H1 (cell line): ENCODE results near the gene SRPK3. TPM values are rescaled to one million over a fixed set of nuclear protein-coding genes. Genes with fewer than 3 reads are reported as not detected.

Experiments used
- CTCF ChIA-PET: fragments of 300-600 bp; sonication (Branson Sonifier 250); formaldehyde crosslinking; loops from one replicate; lab custom pipeline; 2021; ENCODE audit not compliant: partially characterized antibody; lab: Charles Lee
- POLR2A ChIA-PET: fragments of 300-600 bp; sonication (Branson Sonifier 250); formaldehyde crosslinking; loops from one replicate; lab custom pipeline; 2021; ENCODE audit warnings: inconsistent platforms; ENCODE audit not compliant: partially characterized antibody; lab: Charles Lee
- DNase-seq, 2 experiments: peaks; one replicate each; pipeline versions ENCODE4 v3.0.0 to v3.0.0-alpha.2; 2010 to 2022; ENCODE audit warnings: low spot score in 2 of 2, low read depth in 1 of 2, mixed read lengths in 1 of 2
- FAIRE-seq: peaks from 2 replicates; lab custom pipeline; 2011; peaks lifted over from hg19 to GRCh38; lab: Jason Lieb, UNC
- H2AFZ ChIP-seq: 2 replicates; pipeline ENCODE4 v1.8.1; 2012; ENCODE audit warnings: low read length, inconsistent platforms
- H2AK5ac ChIP-seq: 2 replicates; pipeline ENCODE4 v1.6.1; 2013; ENCODE audit warnings: low read depth, low read length
- H2BK120ac ChIP-seq: replicated peaks from 2 replicates; pipeline ENCODE3; 2013; ENCODE audit warnings: low read depth, low read length, inconsistent platforms
- H2BK12ac ChIP-seq: 2 replicates; pipeline ENCODE4 v1.6.1; 2013; ENCODE audit warnings: low read depth, low read length
- H2BK15ac ChIP-seq: 2 replicates; pipeline ENCODE4 v1.6.1; 2013; ENCODE audit warnings: low read length
- H2BK20ac ChIP-seq: 2 replicates; pipeline ENCODE4 v1.6.1; 2013; ENCODE audit warnings: low read length
- H2BK5ac ChIP-seq: 2 replicates; pipeline ENCODE4 v1.6.1; 2013; ENCODE audit warnings: low read depth, low read length
- H3K14ac ChIP-seq: 2 replicates; pipeline ENCODE4 v1.6.1; 2013; ENCODE audit warnings: inconsistent platforms; ENCODE audit not compliant: insufficient read length
- H3K18ac ChIP-seq: 2 replicates; pipeline ENCODE4 v1.6.1; 2013; ENCODE audit warnings: low read length; ENCODE audit errors: extremely low read depth
- H3K23ac ChIP-seq: 2 replicates; pipeline ENCODE4 v1.6.1; 2013; ENCODE audit warnings: inconsistent platforms; ENCODE audit not compliant: insufficient read length
- H3K23me2 ChIP-seq: 2 replicates; pipeline ENCODE4 v1.6.1; 2013; ENCODE audit warnings: low read depth, low read length
- H3K27ac ChIP-seq: 2 replicates; pipeline ENCODE4 v1.6.1; 2011; ENCODE audit warnings: low read depth, low read length, inconsistent platforms
- H3K27me3 ChIP-seq, 4 experiments: replicated peaks in 1 of 4; 1 replicate in 1 of 4; 2 replicates in 3 of 4; pipeline versions ENCODE4 v1.6.1 to v1.8.1; 2011 to 2013; ENCODE audit warnings: low read length in 3 of 4, mild to moderate bottlenecking in 3 of 4, inconsistent platforms in 2 of 4, mixed read lengths in 2 of 4, moderate library complexity in 1 of 4; ENCODE audit not compliant: control insufficient read depth in 3 of 4, insufficient read depth in 3 of 4; ENCODE audit errors: extremely low read depth in 1 of 4
- H3K36me3 ChIP-seq, 4 experiments: 2 replicates each; pipeline versions ENCODE4 v1.6.1 to v1.8.1; 2011 to 2013; ENCODE audit warnings: mild to moderate bottlenecking in 4 of 4, low read length in 3 of 4, moderate library complexity in 2 of 4, control low read depth in 1 of 4, inconsistent platforms in 1 of 4; ENCODE audit not compliant: insufficient read depth in 4 of 4, control insufficient read depth in 2 of 4
- H3K4ac ChIP-seq: replicated peaks from 2 replicates; pipeline ENCODE3; 2013; ENCODE audit warnings: low read length, low read depth, mixed read lengths, inconsistent platforms; ENCODE audit not compliant: insufficient read length
- H3K4me1 ChIP-seq, 4 experiments: replicated peaks in 1 of 4; 1 replicate in 1 of 4; 2 replicates in 3 of 4; pipeline versions ENCODE4 v1.6.1 to v1.8.1; 2011 to 2013; ENCODE audit warnings: low read length in 3 of 4, inconsistent platforms in 2 of 4, mixed read lengths in 1 of 4; ENCODE audit not compliant: insufficient read depth in 4 of 4, control insufficient read depth in 3 of 4
- H3K4me2 ChIP-seq, 2 experiments: 2 replicates each; pipeline versions ENCODE4 v1.6.1 to v1.8.1; 2011 to 2013; ENCODE audit warnings: low read depth in 2 of 2, low read length in 2 of 2, control low read depth in 1 of 2, inconsistent platforms in 1 of 2, mild to moderate bottlenecking in 1 of 2; ENCODE audit not compliant: insufficient read depth in 1 of 2
- H3K4me3 ChIP-seq, 4 experiments: fragments of 200-600, 300-600 bp in 1 of 4; sonication (generic), shearing (Covaris generic), sonication (Bioruptor Twin) in 1 of 4; 2 replicates each; pipeline versions ENCODE4 v1.5.1 to v1.8.1; 2011 to 2016; ENCODE audit warnings: low read length in 4 of 4, low read depth in 3 of 4, control low read depth in 2 of 4, inconsistent platforms in 2 of 4, mild to moderate bottlenecking in 2 of 4, mixed read lengths in 1 of 4, moderate library complexity in 1 of 4; ENCODE audit not compliant: insufficient read depth in 2 of 4; ENCODE audit errors: extremely low read depth in 1 of 4
- H3K56ac ChIP-seq: replicated peaks from 2 replicates; pipeline ENCODE3; 2013; ENCODE audit warnings: low read depth, mild to moderate bottlenecking, mixed read lengths, low read length, inconsistent platforms; ENCODE audit not compliant: insufficient read length
- H3K79me1 ChIP-seq: 2 replicates; pipeline ENCODE4 v1.6.1; 2013; ENCODE audit warnings: low read depth, low read length, control low read depth
- H3K79me2 ChIP-seq, 2 experiments: 2 replicates each; pipeline versions ENCODE4 v1.6.1 to v1.8.1; 2012 to 2013; ENCODE audit warnings: low read length in 2 of 2, mild to moderate bottlenecking in 2 of 2, inconsistent platforms in 1 of 2; ENCODE audit not compliant: insufficient read depth in 2 of 2, control insufficient read depth in 1 of 2
- H3K9ac ChIP-seq, 4 experiments: replicated peaks in 1 of 4; 1 replicate in 1 of 4; 2 replicates in 3 of 4; pipeline versions ENCODE4 v1.6.1 to v1.8.1; 2011 to 2013; ENCODE audit warnings: low read depth in 3 of 4, low read length in 3 of 4, control low read depth in 2 of 4, mild to moderate bottlenecking in 2 of 4, moderate library complexity in 2 of 4, inconsistent platforms in 1 of 4; ENCODE audit errors: extremely low read depth in 1 of 4
- H3K9me3 ChIP-seq, 2 experiments: 2 replicates each; pipeline versions ENCODE4 v1.6.1 to v1.8.1; 2012 to 2013; ENCODE audit warnings: mild to moderate bottlenecking in 2 of 2, moderate library complexity in 2 of 2, control low read depth in 1 of 2, inconsistent platforms in 1 of 2, low read depth in 1 of 2, low read length in 1 of 2, mixed read lengths in 1 of 2; ENCODE audit not compliant: insufficient read depth in 2 of 2
- H4K20me1 ChIP-seq, 2 experiments: replicated peaks in 1 of 2; 2 replicates each; pipeline versions ENCODE3 to v1.8.1; 2011 to 2013; ENCODE audit warnings: inconsistent platforms in 2 of 2, low read length in 2 of 2, mild to moderate bottlenecking in 1 of 2; ENCODE audit not compliant: insufficient read depth in 2 of 2, control insufficient read depth in 1 of 2
- H4K5ac ChIP-seq: 2 replicates; pipeline ENCODE4 v1.6.1; 2013; ENCODE audit warnings: low read length, low read depth, mixed read lengths, inconsistent platforms; ENCODE audit not compliant: insufficient read length
- H4K8ac ChIP-seq: 2 replicates; pipeline ENCODE4 v1.8.0; 2013; ENCODE audit warnings: mild to moderate bottlenecking, moderate library complexity, low read length, inconsistent platforms; ENCODE audit not compliant: insufficient read depth; ENCODE audit errors: extremely low read depth
- H4K91ac ChIP-seq: replicated peaks from 2 replicates; pipeline ENCODE3; 2013; ENCODE audit warnings: low read length, mixed read lengths, inconsistent platforms; ENCODE audit not compliant: insufficient read length
- BCL11A ChIP-seq, 2 experiments: IDR thresholded peaks; one replicate each; pipeline ENCODE4 v1.6.1; 2011; ENCODE audit warnings: low read depth in 2 of 2, low read length in 2 of 2, mild to moderate bottlenecking in 2 of 2
- CBX5 ChIP-seq: fragments of 300-800, 300-1000 bp; sonication (generic); IDR thresholded peaks from 2 replicates; pipeline ENCODE4 v1.7.1; 2016; ENCODE audit warnings: antibody characterized with exemption, low read length, low read depth
- CTBP2 ChIP-seq: IDR thresholded peaks from 2 replicates; pipeline ENCODE4 v1.7.0; 2011; ENCODE audit warnings: borderline replicate concordance, mild to moderate bottlenecking, moderate library complexity, mixed read lengths, low read length; ENCODE audit not compliant: insufficient read depth, insufficient read length
- EP300 ChIP-seq, 2 experiments: IDR thresholded peaks; 1 replicate in 1 of 2; 2 replicates in 1 of 2; pipeline ENCODE4 v1.6.1; 2011 to 2012; ENCODE audit warnings: low read depth in 2 of 2, low read length in 2 of 2, mild to moderate bottlenecking in 2 of 2, borderline replicate concordance in 1 of 2, inconsistent platforms in 1 of 2, moderate library complexity in 1 of 2
- GABPA ChIP-seq: IDR thresholded peaks from 2 replicates; pipeline ENCODE4 v1.6.1; 2011; ENCODE audit warnings: mild to moderate bottlenecking, low read length, moderate library complexity, borderline replicate concordance; ENCODE audit not compliant: insufficient read depth
- HDAC6 ChIP-seq: IDR thresholded peaks from one replicate; pipeline ENCODE4 v1.7.1; 2012; ENCODE audit warnings: low read depth, mild to moderate bottlenecking, inconsistent platforms, low read length, moderate library complexity
- JUND ChIP-seq: IDR thresholded peaks from 2 replicates; pipeline ENCODE4 v1.6.1; 2011; ENCODE audit warnings: mild to moderate bottlenecking, improper control_type of control experiment, low read length
- RAD21 ChIP-seq, 2 experiments: IDR thresholded peaks in 1 of 2; conservative IDR thresholded peaks in 1 of 2; 2 replicates each; pipeline ENCODE4 v1.6.1; 2011; ENCODE audit warnings: low read depth in 2 of 2, low read length in 2 of 2, improper control_type of control experiment in 1 of 2, inconsistent platforms in 1 of 2, mild to moderate bottlenecking in 1 of 2, moderate library complexity in 1 of 2
- RXRA ChIP-seq: IDR thresholded peaks from 2 replicates; pipeline ENCODE4 v1.6.1; 2011; ENCODE audit warnings: low read depth, mild to moderate bottlenecking, low read length, moderate library complexity; ENCODE audit not compliant: insufficient read depth
- SP4 ChIP-seq: IDR thresholded peaks from 2 replicates; pipeline ENCODE4 v1.6.1; 2012; ENCODE audit warnings: low read length, inconsistent platforms
- SRF ChIP-seq: IDR thresholded peaks from 2 replicates; pipeline ENCODE4 v1.6.1; 2011; ENCODE audit warnings: mild to moderate bottlenecking, low read depth, low read length, moderate library complexity
- TAF1 ChIP-seq: IDR thresholded peaks from 2 replicates; pipeline ENCODE4 v1.6.1; 2011; ENCODE audit warnings: mild to moderate bottlenecking, low read depth, low read length
- WGBS, 2 experiments: shearing (Covaris generic) in 1 of 2; methylation state at CpG; one replicate each; pipeline versions ENCODE4 v1.1.6 to v1.1.7; 2013 to 2015; ENCODE audit warnings: low lambda C conversion rate in 2 of 2, mixed read lengths in 2 of 2, inconsistent platforms in 1 of 2, low coverage in 1 of 2, missing lambda C conversion rate in 1 of 2; ENCODE audit not compliant: insufficient replicate concordance in 2 of 2, insufficient coverage in 1 of 2, insufficient read length in 1 of 2; ENCODE audit errors: extremely low coverage in 1 of 2, missing lambda C conversion rate in 1 of 2; 5-methylcytosine and 5-hydroxymethylcytosine counted together
- polyA plus RNA-seq, 7 experiments: library from polyadenylated mRNA; depleted of rRNA in 3 of 7; stranded (reverse) in 5 of 7; unstranded in 2 of 7; fragments of >200 nt in 5 of 7; fragments of 200-250 nt in 2 of 7; gene quantifications; 1 replicate in 5 of 7; 2 replicates in 1 of 7; 4 replicates in 1 of 7; pipeline versions ENCODE4 v1.2.1 to v1.2.3, GENCODE V29; 2011 to 2013; ENCODE audit warnings: missing spikeins in 2 of 7, mixed read lengths in 2 of 7
- total RNA-seq: library from RNA; stranded (reverse); fragmentation: NEBNext Ultra II Directional; extraction: Animal tissue kit (Norgen Biotek cat#: 25700); gene quantifications from 2 replicates; pipeline ENCODE4 v1.2.1, GENCODE V29; 2021

SRPK3 gene
- total and polyA plus RNA-seq, 2 of the 8 experiments (the other 6 are each of a cell fraction or from before 2014, with no cell fraction given) = not detected

GRCh38 chrX:153827903-153828302 is 47.1 kb downstream of the SRPK3 start:
- Histone ChIP-seq H3K14ac (no peak overlapping the region), H3K4me2 (peak overlapping the region; percentile 61 to 72), H3K27ac (no peak overlapping the region; the same call in 1 of the 2 replicates), H2BK20ac (no peak overlapping the region), H4K8ac (no peak overlapping the region), H3K79me2 (peaks cover 23 to 59% of the 10 kb centered on the region in 2 experiments; a peak in 3 of 4 replicates), H4K20me1 (peaks cover 0 to 2% of the 10 kb centered on the region in 2 experiments), H3K79me1 (no peaks in the 10 kb centered on the region; the same call in 1 of the 2 replicates), H3K56ac (no peak overlapping the region), H2AK5ac (peak overlapping the region; percentile 75; the same call in 1 of the 2 replicates), H2BK120ac (peak overlapping the region; percentile 15), H4K91ac (peak overlapping the region; percentile 49), H3K36me3 (no peaks in the 10 kb centered on the region; a peak in 1 of 8 replicates), H3K23ac (no peak overlapping the region), H3K9ac (peak overlapping the region in 2 of 4 experiments; percentile 32 to 41; a peak in 3 of 7 replicates), H2BK12ac (no peak overlapping the region), H3K18ac (peak overlapping the region; percentile 90; the same call in 1 of the 2 replicates), H3K4me1 (peaks cover 6 to 22% (median 14%) of the 10 kb centered on the region in 4 experiments; a peak in 6 of 7 replicates), H3K27me3 (peaks cover 0 to 6% (median 2%) of the 10 kb centered on the region in 4 experiments; a peak in 3 of 7 replicates), H4K5ac (no peak overlapping the region), H2BK5ac (peak overlapping the region; percentile 87; the same call in 1 of the 2 replicates), H3K23me2 (no peaks in the 10 kb centered on the region), H3K4me3 (peak overlapping the region; percentile 26 to 78 (median 54); a peak in 6 of 8 replicates), H3K4ac (no peak overlapping the region), H2AFZ (no peak overlapping the region), H3K9me3 (no peaks in the 10 kb centered on the region), H2BK15ac (no peak overlapping the region)
- DNase-seq (no peak), FAIRE-seq (no peak)
- ChIA-PET CTCF (interaction anchor here (0.9 to 1.8 kb wide), 4 partner anchors 9 to 98 kb away, joined by 4 to 6 read pairs (median 4); partner anchors contain the start of gene ARHGAP4), POLR2A (interaction anchor here (0.7 to 3.6 kb wide), 6 partner anchors 9 to 117 kb away, joined by 3 to 23 read pairs (median 4); partner anchors contain the start of gene RENBP)
- WGBS, 2 experiments = 45% methylated on average over 7 of the region's 9 CpGs; no CpG with 5 or more reads in 1 of the 2 experiments
- no peak for TF ChIP-seq GABPA
- TF ChIP-seq EP300 (IDR thresholded peaks at IDR 0.05; ENCODE audit: borderline replicate concordance in 1 of 2, low read depth in 2 of 2, low read length in 2 of 2) = no peak
- no peak for TF ChIP-seq CTBP2
- no peak for TF ChIP-seq RXRA
- no peak for TF ChIP-seq SRF
- no peak for TF ChIP-seq JUND
- no peak for TF ChIP-seq TAF1
- no peak for TF ChIP-seq HDAC6
- TF ChIP-seq BCL11A (IDR thresholded peaks at IDR 0.05; ENCODE audit: low read depth in 2 of 2, low read length in 2 of 2) = no peak
- TF ChIP-seq RAD21 (IDR thresholded peaks at IDR 0.05 in 1 of 2, conservative IDR thresholded peaks at IDR 0.05 in 1 of 2; ENCODE audit: low read depth in 2 of 2, low read length in 2 of 2) = no peak
- TF ChIP-seq CBX5 = no peak
- no peak for TF ChIP-seq SP4
